NCI-H2171 treated with DMSO at 0.1 percent for 48 hours (cell line): ENCODE measurements around the gene COL26A1.

Experiments used
- DNase-seq: peaks from one replicate; lab custom pipeline; 2025; lab: John Stamatoyannopoulos, UW

COL26A1 gene

DNA sequence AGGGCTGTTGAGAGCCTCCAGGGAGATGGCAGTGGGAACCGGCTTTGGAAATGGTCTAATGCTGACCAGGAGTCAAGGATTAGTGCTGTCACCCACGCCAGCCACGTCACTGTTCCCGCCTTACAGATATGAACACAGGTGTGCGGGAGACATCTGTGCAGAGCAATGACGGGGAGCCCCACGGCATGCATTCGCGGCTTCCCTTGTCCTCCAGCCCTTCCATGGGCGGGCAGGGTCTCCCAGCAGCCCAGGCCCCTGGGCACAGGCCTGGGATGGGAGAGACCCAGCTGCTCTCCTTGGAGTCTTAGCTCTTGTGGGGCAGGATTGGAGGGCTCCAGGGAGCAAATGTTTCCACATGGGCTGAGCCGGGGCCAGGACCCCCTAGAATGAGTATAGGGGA is 172.2 kb downstream of the COL26A1 start:
- DNase-seq, result no peak

GRCh38 chr7:101535351-101535751 is 172.7 kb downstream of the COL26A1 start:
- DNase-seq, result no peak

DNA sequence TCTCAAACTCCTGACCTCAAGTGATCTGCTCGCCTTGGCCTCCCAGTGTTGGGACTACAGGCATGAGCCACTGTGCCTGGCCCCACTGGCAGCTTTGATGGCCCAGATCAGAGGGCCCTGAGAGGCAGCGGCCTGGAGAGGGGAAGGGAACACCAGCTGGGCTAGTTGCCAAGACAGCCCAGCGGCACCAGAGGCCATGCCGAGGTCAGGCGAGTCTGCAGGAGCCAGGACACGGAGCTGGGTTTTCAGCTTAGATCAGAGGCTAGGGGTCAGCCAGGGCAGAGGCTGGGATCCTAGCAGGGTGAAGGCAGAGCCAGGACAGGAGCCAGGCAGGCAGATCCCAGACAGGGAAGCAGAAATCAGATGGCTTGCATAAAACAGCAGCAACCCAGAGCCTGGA is 173.6 kb downstream of the COL26A1 start:
- DNase-seq, result no peak

- no peak for DNase-seq
Measured at GRCh38 chr7:101536668-101537067, 174.0 kb downstream of the COL26A1 start.

GRCh38 chr7:101537205-101537604 is 174.5 kb downstream of the COL26A1 start:
- no peak for DNase-seq

DNA sequence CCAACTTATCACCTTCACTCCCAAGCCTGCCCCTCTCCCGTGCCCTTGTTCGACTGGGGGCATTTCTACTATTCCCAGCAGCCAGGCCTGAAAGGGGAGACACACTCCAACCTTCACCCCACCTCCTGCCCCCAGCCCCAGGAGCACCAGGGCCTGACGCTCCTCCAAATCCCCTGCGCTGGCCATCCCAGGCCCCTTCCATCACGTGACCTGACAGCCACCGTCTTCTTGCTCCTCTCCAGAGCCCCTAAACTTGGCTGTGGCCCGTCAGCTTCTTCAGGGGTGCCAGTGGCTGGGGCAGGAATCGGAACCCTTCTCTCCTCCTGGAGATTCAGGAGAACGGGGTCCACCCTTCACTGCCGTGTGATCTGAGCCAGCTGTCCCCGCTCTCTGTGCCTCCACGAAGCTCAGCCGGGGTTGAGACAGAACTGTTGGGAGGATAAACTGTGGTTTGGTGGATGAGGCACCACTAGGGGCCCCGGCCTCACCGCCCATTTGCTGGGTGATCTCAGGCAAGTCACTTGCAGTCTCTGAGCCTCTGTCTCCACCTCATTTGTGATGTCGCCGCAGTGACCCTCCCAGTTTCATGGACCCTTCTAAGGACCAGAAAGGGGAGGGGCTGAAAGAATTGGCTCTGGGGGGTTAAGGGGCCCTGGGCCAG is 175.4 kb downstream of the COL26A1 start:
- DNase-seq, result no peak

DNA sequence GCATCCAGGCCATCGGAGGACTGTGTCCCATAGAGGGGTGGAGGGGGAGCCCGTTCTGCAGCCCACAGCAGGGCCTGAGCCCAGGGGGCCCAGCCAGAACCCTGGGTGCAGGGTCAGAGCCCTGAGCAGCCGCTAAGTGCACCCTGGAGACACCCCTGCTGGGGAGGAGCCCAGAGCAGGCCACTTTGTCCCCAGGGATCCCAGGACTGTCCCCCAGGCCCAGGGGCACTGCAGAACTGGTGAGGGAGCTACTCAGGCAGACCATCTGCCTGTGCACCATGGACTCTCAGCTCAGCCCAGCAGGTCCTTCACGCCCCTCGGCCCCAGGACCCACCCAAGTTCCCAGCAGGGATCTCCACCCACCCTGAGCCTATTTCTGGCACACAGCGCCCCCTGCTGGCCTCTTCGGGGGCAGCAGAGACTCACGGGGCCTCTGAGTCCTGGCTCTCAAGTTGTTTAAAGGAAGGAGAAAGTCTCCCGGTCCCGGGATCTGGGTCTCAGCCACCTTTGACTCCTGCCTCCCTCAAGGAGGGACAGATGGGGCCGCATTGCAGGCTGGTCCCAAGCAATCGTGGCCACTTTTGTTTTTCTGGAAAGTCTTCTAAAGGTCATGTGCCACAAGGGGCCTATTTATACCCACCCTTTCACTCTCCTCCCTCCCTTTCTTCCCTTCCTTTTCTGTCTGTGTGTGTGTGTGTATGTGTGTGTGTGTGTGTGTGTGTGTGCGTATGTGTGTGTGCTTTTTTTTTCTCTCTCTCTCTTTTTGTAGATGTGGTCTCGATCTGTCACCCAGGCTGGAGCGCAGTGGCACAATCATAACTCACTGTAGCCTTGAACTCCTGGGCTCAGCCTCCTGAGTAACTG is 176.2 kb downstream of the COL26A1 start:
- peak; percentile 38 for DNase-seq

DNA sequence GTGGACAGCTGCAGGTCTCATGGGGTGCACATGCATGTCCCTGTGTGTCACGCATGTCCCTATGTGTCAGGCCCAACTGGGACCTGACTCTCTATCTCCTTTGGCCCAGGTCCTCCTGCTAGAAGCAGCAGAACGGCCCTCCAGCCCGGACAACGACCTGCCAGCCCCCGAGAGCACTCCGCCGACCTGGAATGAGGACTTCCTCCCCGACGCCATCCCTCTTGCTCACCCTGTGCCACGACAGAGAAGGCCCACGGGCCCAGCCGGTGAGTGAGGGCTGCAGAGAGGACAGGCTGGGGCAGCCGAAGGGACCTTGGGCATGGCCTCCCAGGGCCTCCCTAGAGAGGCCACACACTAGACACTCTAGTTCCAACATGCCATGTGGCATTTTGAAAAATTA is 177.1 kb downstream of the COL26A1 start:
- no peak for DNase-seq

DNA sequence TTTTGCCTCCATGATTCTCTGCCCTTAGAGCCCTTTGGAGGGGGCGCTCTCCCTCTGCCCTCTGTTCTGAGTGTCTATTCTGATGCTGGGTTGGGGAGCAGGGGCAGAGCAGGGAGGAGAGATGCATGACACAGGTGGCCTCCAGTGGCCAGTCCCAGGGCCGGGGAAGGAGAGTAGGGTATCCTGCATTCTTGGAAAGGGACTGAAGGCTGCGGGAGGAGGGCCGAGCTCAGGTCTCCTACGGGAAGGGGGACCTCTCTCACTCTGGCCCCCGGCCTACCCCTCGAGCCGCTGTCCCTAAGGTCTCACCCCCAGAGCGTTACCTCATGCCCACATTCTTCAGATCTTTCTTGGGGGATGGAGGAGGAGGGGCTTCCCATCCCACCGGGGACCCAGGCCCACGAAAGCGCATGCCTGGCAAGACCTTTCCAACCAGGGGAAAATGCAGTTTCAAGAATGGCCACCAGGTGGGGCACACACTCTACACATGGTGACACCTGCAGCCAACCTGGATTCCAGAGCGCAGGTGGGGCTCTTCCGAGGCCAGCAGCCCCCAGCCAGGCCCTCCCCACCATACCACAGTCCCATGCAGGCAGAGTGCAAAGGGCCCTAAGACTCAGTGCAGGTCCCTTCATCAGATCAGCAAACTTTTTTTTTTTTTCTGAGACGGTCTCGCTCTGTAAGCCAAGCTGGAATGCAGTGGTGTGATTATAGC is 180.0 kb downstream of the COL26A1 start:
- peak; percentile 36 for DNase-seq

- DNase-seq, result no peak
Measured at GRCh38 chr7:101543242-101543766, 180.6 kb downstream of the COL26A1 start.

GRCh38 chr7:101543846-101544245 is 181.2 kb downstream of the COL26A1 start:
- no peak for DNase-seq

GRCh38 chr7:101545441-101546190 is 182.9 kb downstream of the COL26A1 start:
- DNase-seq, result no peak

DNA sequence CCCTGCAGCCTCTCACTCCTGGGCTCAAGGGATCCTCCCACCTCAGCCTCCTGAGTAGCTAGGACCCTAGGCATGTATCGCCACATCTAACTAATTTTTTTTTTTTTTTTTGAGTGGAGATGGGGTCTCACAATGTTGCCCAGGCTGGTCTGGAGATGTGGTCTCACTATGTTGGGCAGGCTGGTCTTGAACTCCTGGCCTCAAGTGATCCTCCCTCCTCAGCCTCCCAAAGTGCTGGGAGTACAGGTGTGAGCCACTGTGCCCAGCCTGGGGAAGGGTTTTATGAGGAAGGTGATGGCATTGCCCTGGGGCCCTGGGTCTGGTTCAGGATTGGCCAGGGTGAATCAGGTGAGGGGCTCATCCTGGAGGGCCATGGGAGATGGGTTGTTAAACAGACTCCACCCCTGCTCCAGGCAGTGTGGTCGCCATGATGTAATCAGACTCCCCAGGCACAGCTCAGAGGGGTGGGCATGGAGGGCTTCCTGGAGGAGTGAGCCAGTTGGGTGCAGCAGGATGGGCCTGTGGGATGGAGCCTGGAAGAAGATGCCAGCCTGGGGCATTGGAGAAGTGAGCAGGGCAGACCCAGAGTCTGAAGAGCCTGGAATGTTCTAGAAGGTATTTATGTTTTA is 183.7 kb downstream of the COL26A1 start:
- no peak for DNase-seq

GRCh38 chr7:101547022-101547915 is 184.6 kb downstream of the COL26A1 start:
- no peak for DNase-seq

DNA sequence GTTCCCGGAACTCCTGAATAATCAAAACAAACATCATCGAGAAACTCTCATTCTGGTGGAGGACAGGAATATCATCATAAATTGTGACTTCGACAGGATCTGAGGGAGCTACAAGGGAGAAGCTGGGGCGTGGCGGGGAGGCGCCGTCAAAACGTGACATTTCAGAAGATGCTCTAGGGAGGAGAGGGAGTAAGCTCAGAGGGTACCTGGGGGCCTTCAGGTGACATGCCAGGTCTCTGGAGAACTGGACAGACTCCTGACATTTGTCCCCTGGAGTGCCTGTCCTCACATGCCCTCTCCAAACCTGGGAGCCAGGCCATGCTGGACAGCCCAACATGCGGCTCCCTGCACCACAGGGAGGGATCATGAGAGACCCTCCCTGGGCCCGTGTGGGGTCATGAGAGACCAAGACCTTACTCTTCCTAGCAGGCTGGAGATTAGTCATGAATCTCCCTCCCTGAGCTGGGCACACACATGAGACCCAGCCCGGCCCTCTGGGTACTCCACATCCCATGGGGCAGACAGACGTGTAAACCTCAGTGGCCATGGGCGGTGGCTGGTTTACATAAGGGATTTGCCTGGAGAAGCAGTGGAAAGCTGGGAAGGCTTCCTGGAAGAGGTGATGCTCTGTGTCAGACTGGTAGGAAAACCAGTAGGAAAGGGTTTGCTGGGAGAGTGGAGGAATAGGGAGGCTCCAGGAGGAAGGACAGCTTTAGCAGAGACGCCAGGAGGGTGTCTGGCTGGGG is 185.4 kb downstream of the COL26A1 start:
- no peak for DNase-seq

GRCh38 chr7:101549734-101550133 is 187.1 kb downstream of the COL26A1 start:
- no peak for DNase-seq

- DNase-seq, result no peak
Measured at GRCh38 chr7:101550641-101551541, 188.2 kb downstream of the COL26A1 start.

- no peak for DNase-seq
Measured at GRCh38 chr7:101553018-101553770, 190.5 kb downstream of the COL26A1 start.
